Suppressor macrophage treated with lipopolysaccharide for 1 hour (primary cell): Measurements from ENCODE around the gene CTIF.

ENCODE experiments used
- DNase-seq, 3 donors: peaks; one replicate each; pipeline ENCODE4 v3.0.0-alpha.2; 2020 to 2022

The CTIF gene

DNA sequence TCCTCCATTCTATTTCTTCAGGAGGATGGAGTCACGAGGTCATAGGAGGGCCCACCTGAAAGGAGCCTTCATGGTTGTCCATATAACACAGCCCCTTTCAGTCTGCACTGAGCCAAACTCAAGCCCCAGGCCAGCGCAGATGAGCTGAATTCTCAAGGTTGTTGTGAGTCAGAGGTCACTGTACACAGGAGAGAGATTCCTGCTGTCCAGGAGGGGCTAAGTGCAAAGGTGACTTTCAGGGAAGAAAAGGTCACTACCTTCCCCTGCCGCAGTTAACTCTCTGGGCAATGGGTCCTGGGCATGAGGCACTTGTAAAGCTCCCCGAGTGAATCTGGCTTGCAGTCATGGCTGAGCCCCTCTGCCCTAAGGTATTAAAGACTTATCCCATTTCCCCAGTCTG lies 150.7 kb downstream of the CTIF start:
- DNase-seq, result no peak

GRCh38 chr18:48690494-48690893 lies 151.7 kb downstream of the CTIF start:
- DNase-seq, result no peak

DNA sequence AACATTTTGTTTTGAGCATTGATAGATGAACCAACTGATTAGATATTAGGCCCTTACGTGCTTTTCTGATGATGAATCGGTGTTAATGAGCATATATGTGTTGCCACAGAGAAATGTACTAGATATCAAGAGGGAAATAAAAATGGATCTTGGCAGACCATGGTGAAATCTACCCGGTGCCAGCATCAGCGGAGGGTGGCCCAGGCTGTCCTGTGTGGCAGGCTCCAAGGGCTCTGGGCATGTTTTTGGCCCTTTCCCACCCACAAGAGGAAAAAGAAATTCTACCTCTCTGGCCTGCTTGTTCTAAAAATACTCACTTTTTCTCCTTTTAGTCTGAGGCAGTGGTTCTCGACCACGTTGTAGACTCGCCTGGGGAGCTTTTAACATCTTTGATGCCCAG lies 154.2 kb downstream of the CTIF start:
- no peak for DNase-seq

GRCh38 chr18:48693625-48694262 lies 154.9 kb downstream of the CTIF start:
- peak; percentile 13 to 55 (median 18) for DNase-seq

DNA sequence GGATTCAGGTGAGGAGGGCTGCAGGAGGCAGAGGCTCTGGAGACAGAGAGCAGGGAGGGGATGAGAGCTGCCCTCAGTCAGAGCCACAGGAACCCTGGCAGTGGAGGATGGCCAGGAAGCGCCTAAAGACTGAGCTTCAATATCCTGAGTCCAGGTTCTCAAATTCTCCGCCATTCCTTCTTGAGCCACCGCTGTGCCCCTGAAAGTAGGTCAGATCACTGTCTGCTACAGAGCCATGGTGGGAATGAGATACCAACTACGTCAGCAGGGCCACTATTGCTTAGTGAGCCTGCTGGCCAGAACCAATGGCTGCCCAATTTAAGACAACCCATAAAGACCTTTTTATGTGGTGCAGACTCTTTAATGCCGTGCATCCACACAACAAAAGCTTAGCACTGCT lies 155.5 kb downstream of the CTIF start:
- no peak for DNase-seq

GRCh38 chr18:48695671-48696070 lies 156.8 kb downstream of the CTIF start:
- no peak for DNase-seq

DNA sequence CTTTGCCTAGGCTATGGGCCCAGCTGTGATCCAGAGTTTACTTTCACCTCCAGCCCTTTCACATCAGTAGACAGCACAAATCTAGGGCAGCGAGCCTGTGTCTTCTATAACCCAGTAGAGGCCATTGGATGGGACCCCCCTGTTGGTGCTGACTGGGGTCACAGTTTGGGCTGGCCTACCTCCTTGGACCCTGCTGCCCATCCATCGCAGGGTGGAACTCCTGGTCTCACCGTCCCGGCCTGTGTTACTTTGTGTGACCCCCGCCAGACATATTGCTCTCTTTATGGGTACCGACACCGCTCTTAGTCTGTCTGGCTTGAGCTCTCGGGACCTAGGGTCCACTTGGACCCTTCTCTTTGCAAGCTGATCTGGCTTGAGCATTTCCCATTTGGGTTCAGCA lies 157.4 kb downstream of the CTIF start:
- DNase-seq, result no peak

GRCh38 chr18:48697441-48697840 lies 158.6 kb downstream of the CTIF start:
- no peak for DNase-seq

DNA sequence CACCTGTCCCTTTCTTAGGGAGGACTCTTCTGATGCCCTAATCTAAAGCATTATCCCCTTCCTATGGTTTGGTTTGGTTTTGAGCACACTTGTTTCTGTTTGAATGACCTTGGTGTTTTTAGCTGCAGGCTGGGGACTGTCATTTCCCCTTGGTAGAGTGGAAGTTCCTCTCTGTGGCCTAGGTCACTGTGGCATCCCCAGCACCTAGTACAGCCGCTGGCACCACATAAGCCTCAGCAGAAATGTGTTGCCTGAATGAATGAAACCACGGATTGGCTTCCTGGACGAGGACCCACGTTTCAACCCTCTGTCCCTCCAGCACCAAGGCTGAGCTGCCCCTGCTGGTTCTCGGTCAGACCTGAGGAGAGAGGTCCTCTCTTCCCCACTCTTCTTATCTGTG lies 159.9 kb downstream of the CTIF start:
- peak in 2 of 3 donors; percentile 35 to 43 for DNase-seq

- DNase-seq, result no peak
Measured at GRCh38 chr18:48699761-48700160, 160.9 kb downstream of the CTIF start.

GRCh38 chr18:48700446-48700845 lies 161.6 kb downstream of the CTIF start:
- DNase-seq, result no peak

GRCh38 chr18:48702346-48703027 lies 163.7 kb downstream of the CTIF start:
- DNase-seq, result no peak

DNA sequence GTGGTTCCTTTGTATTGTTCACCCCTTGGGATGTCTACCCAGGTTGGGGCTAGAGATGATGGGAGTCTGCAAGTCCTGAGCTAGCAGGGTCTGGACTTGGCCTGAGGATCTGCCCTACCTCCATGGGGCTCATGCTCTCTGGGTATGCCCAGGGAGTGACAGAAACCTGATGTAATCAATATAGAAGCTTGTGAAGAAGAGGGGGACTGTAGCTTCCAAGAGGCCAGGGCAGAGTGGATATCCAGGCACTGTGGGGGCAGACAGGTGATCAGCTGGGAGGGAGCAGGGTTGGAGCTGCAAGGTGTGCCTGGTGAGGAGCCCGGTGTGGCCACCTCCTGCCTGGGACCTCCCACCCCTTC lies 164.2 kb downstream of the CTIF start:
- no peak for DNase-seq

- no peak for DNase-seq
Measured at GRCh38 chr18:48703418-48703817, 164.6 kb downstream of the CTIF start.

DNA sequence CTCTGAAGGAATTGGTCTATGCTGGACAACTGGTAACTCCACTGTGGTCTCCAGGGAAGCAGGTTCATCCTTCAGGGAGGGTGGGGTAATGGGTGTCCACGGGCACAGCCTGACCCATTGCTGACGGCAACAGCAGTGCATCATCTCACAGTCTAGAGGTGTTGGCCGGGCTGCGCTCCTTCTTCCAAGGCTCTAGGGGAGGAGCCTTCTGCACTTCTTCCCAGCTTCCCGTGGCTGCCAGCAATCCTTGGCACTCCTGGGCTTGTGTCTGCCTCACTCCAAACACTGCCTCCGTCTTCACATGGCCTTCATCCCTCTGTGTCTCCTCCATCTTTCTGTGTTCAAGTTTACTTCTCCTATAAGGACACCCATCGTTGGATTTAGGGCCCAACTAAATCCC lies 166.2 kb downstream of the CTIF start:
- DNase-seq, result no peak

DNA sequence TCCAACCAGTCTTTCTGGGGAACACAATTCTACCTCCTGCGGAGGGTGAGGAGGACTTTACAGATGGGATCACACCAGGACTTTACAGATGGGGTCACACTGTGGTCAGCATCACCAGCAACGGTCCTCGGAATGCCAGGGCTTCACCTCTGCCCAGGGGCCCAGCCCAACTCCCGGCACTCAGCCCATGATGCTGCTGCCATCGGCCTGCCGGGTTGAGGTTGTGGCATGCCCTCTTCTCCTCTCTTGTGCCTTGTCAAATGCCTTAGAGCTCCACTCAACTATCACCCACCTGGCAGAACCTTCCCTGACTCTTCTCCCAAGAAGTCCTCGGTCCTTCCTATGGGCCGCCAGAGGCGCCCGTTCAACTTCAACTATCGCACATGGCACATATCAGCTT lies 166.7 kb downstream of the CTIF start:
- no peak for DNase-seq

DNA sequence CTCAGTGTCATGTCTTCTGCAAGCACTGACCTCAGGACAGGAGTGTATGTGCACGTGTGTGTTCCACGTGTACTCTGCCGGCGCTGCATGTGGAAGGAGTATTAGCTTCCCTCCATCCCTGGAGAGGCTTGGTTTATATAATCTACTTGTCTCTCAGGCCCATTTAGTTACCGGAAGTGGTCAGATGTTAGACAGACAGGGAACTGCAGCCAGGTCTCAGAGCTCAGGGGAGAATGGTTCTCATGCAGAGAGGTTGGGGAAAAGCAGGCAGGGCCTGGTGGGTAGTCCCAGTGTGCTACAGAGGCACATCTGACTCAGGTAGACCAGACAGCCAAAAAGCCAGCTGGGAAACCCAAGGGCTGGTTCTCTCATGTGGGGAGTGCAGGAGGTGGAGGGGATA lies 167.9 kb downstream of the CTIF start:
- no peak for DNase-seq

- peak; percentile 41 to 50 (median 42) for DNase-seq
Measured at GRCh38 chr18:48707636-48708296, 168.9 kb downstream of the CTIF start.

- DNase-seq, result no peak
Measured at GRCh38 chr18:48708807-48709206, 170.0 kb downstream of the CTIF start.

DNA sequence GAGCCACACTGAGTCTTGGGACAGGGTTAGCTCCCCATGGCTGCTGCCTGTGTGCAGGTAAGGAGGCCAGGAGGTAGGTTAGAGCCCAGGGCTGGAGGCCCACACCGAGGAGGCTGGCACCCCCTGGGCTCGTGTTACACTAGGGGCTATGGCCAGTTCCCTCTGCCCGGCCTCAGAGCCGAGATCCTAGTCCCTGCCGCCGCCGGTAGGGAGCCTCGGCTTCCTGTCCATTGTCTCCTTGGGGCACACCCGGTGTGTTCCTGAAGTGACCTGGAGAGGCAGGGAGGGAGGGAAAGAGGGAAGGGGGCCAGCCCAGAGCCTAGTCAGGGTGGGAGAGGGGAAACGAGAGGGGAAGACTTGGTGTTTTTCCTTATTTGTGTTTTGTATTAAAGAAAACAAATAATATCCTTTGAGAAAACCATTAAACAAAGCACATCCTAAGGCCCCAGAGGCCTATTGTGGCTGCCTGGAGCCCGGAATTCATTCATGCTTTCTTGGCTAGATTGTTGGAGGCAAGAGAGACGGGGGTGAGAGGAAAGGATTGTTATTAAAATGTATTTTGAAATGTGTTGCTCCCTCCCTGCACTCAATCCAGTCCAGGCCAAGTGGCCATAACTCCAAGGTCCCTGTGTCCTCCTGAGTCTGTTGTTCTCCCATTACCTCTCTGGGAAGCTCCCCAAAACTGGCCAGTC lies 170.7 kb downstream of the CTIF start:
- no peak for DNase-seq

DNA sequence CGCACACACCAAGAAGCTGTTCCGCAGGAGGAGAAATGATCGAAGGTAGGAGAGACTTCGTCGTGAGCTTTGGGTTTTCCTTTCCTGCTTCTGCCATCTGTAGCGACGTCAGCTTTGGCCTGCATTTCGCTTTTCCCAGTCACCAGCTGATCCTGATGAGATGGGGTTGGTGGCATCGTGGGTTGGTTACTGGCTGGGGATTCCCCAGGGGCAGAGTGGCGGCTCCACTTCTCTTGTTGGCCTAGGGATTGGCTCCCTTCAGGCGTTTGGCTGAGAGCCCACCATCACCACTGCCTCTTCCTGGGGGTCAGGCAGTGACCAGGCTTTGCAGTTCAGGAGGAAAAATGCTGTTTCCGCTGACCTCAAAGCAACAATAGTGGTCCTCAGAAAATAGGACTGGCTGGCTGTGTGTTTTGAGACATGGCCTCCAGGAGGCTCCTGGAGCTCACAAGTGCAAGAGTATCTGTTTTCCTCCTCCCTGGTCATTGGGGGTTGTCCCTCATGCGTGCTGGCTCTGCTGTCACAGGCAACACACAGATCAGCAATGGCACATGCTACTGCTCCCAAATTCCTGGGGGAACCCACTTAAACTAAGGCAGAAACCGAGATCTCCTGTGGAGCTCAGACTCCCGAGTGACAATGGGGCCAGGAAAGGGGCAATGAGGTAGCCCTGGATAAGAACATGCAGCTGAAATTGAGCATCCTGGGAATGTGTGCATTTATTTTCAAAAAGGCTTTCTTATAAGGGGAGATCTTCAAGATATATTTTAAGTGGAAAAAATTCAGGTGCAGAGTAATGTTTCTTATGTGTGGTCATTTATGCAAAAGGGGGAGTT lies 173.0 kb downstream of the CTIF start:
- peak; percentile 63 to 65 (median 64) for DNase-seq

DNA sequence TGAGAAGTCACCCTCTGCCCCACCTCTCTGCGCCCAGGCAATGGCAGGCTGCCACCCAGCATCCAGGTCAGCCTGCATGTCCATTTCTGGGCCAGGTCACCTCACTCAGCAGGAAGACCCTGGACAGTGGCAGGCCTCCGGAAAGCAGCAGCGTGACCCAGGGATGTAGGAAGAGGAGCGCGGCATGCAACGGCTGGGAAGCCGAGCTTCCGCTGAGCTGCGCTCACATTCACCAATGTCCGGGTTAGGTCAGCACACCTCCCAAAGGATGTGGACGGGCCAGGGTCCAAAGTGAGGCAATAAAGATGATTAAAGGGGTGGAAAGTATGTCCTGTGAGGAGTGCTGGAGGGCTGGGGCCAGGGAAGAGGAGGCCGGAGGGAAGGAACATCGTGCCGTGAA lies 174.5 kb downstream of the CTIF start:
- DNase-seq, result no peak

- no peak for DNase-seq
Measured at GRCh38 chr18:48714873-48715272, 176.0 kb downstream of the CTIF start.
